ENCODE data around the gene ARHGEF1.

DNA sequence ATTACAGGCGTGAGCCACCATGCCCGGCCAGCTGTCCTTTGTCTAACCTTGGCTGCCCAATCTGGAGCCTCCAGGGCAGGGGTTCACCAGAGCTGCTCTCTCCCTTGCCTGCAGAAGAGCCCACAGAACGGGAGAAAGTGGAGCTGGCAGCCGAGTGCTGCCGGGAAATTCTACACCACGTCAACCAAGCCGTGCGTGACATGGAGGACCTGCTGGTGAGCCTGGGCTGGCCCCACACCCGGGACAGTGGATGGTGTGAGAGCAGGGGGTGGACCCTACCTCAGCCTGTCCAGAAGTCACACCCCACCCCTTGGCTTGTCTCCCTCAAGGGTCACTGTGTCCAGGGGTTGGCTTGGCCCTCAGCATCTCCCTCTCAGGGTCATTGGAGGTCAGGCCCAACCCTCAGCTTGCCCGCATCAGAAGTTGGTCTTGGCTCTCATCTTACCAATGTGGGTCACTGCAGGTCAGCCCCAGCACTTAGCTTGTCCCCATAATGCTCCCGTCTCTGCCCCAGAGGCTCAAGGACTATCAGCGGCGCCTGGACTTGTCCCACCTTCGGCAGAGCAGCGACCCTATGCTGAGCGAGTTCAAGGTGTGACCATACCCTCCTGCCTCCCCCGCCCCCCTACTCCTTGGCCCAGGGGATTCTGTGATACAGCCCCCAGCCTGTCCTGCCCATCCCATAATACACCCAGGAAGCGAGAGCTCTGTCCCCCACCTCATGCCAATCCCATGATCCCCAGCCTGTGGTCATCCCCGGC, 20.4 kb downstream of the ARHGEF1 start:
- TF ChIP-seq, protein P1, sequence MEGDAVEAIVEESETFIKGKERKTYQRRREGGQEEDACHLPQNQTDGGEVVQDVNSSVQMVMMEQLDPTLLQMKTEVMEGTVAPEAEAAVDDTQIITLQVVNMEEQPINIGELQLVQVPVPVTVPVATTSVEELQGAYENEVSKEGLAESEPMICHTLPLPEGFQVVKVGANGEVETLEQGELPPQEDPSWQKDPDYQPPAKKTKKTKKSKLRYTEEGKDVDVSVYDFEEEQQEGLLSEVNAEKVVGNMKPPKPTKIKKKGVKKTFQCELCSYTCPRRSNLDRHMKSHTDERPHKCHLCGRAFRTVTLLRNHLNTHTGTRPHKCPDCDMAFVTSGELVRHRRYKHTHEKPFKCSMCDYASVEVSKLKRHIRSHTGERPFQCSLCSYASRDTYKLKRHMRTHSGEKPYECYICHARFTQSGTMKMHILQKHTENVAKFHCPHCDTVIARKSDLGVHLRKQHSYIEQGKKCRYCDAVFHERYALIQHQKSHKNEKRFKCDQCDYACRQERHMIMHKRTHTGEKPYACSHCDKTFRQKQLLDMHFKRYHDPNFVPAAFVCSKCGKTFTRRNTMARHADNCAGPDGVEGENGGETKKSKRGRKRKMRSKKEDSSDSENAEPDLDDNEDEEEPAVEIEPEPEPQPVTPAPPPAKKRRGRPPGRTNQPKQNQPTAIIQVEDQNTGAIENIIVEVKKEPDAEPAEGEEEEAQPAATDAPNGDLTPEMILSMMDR (IDR thresholded peaks at IDR 0.05), result no peak
- no peak for TF ChIP-seq POLR2A (IDR thresholded peaks at IDR 0.05)

Measured in body of pancreas (tissue), 4 donors.